Choroid plexus epithelial cell (primary cell): Measurements from ENCODE around the gene ARHGAP4.

Experiments
- DNase-seq: peaks from one replicate; pipeline ENCODE4 v3.0.0-alpha.2; 2010; ENCODE audit warnings: low read depth
- H3K4me3 ChIP-seq: 2 replicates; pipeline ENCODE4 v1.5.1; 2011; ENCODE audit warnings: low read depth, mild to moderate bottlenecking, control low read depth, low read length, moderate library complexity
- TF ChIP-seq, protein P1 (sequence below): conservative IDR thresholded peaks from 2 replicates; pipeline ENCODE4 v1.5.1; 2011; ENCODE audit warnings: low read depth, mild to moderate bottlenecking, control low read depth, inconsistent platforms, low read length, moderate library complexity

The ARHGAP4 gene

DNA sequence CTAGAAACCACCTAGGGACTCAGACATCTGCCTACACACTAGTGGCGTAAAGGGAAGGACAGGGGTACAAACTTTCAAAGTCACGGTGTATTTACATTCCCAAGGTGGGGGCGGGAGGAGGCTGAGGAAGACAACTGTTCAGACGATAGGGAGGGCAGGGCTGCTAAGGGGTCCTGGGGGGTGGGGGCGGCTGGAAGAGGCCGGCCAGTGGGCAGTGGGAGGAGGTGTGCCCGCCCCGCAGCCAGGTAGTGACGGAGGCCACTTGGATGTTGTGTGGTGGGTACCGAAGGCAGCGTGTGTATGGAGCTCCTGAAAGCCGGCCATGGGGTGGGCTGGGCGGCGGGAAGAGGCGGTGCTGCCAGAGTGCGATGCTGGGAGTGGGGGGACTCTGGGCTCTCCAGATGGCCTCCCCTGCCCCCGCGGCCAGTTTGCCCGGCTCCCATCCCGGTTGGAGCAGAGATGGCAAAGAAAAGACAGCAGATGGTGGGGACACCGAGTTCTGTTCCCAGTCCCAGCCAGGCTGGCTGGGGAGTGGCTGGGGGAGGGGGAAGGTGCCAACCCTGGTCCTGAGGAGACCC, 64.2 kb downstream of the ARHGAP4 start:
- no peak overlapping the region for H3K4me3 ChIP-seq
- TF ChIP-seq, protein P1, sequence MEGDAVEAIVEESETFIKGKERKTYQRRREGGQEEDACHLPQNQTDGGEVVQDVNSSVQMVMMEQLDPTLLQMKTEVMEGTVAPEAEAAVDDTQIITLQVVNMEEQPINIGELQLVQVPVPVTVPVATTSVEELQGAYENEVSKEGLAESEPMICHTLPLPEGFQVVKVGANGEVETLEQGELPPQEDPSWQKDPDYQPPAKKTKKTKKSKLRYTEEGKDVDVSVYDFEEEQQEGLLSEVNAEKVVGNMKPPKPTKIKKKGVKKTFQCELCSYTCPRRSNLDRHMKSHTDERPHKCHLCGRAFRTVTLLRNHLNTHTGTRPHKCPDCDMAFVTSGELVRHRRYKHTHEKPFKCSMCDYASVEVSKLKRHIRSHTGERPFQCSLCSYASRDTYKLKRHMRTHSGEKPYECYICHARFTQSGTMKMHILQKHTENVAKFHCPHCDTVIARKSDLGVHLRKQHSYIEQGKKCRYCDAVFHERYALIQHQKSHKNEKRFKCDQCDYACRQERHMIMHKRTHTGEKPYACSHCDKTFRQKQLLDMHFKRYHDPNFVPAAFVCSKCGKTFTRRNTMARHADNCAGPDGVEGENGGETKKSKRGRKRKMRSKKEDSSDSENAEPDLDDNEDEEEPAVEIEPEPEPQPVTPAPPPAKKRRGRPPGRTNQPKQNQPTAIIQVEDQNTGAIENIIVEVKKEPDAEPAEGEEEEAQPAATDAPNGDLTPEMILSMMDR = no peak
- DNase-seq = no peak

GRCh38 chrX:153861151-153861550, 64.9 kb downstream of the ARHGAP4 start:
- DNase-seq = no peak
- H3K4me3 ChIP-seq = no peak overlapping the region
- TF ChIP-seq, protein P1 = no peak
